Mesendoderm (in vitro differentiated cells): ENCODE results near the gene CDC6.

ENCODE experiments used
- DNase-seq: peaks from one replicate; pipeline ENCODE4 v3.0.0; 2013
- H2AK5ac ChIP-seq: 2 replicates; pipeline ENCODE4 v1.6.1; 2013; ENCODE audit warnings: low read length, inconsistent platforms
- H2BK120ac ChIP-seq: 2 replicates; pipeline ENCODE4 v1.6.1; 2013; ENCODE audit warnings: low read depth, mild to moderate bottlenecking, low read length, moderate library complexity, mixed read lengths
- H2BK15ac ChIP-seq: replicated peaks from 2 replicates; pipeline ENCODE4 v1.6.1; 2013; ENCODE audit warnings: low read depth, mild to moderate bottlenecking, moderate library complexity
- H2BK5ac ChIP-seq: 2 replicates; pipeline ENCODE4 v1.6.1; 2013; ENCODE audit warnings: low read length, inconsistent platforms
- H3K18ac ChIP-seq: 2 replicates; pipeline ENCODE4 v1.6.1; 2013; ENCODE audit warnings: mild to moderate bottlenecking, low read length, mixed read lengths
- H3K23ac ChIP-seq: one replicate; pipeline ENCODE4 v1.6.1; 2013; ENCODE audit warnings: low read length
- H3K27ac ChIP-seq: 2 replicates; pipeline ENCODE4 v1.5.1; 2013; ENCODE audit warnings: low read depth, mild to moderate bottlenecking, inconsistent platforms, low read length, moderate library complexity
- H3K27me3 ChIP-seq: 2 replicates; pipeline ENCODE4 v1.6.1; 2013; ENCODE audit warnings: low read length, control low read depth, mild to moderate bottlenecking, inconsistent platforms; ENCODE audit not compliant: insufficient read depth, poor library complexity
- H3K36me3 ChIP-seq: 2 replicates; pipeline ENCODE4 v1.6.1; 2013; ENCODE audit warnings: low read length, inconsistent platforms; ENCODE audit not compliant: control insufficient read depth, insufficient read depth
- H3K4ac ChIP-seq: one replicate; pipeline ENCODE4 v1.6.1; 2013; ENCODE audit warnings: low read depth, mild to moderate bottlenecking, low read length, moderate library complexity
- H3K4me1 ChIP-seq: 2 replicates; pipeline ENCODE4 v1.6.1; 2013; ENCODE audit warnings: low read depth, low read length, inconsistent platforms; ENCODE audit not compliant: control insufficient read depth
- H3K4me2 ChIP-seq: 2 replicates; pipeline ENCODE4 v1.6.1; 2013; ENCODE audit warnings: low read length
- H3K4me3 ChIP-seq: 2 replicates; pipeline ENCODE4 v1.5.1; 2013; ENCODE audit warnings: mild to moderate bottlenecking, low read length
- H3K56ac ChIP-seq: one replicate; pipeline ENCODE4 v1.6.1; 2013; ENCODE audit warnings: low read length
- H3K79me1 ChIP-seq: 2 replicates; pipeline ENCODE4 v1.6.1; 2013; ENCODE audit warnings: low read length, inconsistent platforms
- H3K79me2 ChIP-seq: 2 replicates; pipeline ENCODE4 v1.6.1; 2013; ENCODE audit warnings: mild to moderate bottlenecking, low read length; ENCODE audit not compliant: control insufficient read depth, insufficient read depth
- H3K9ac ChIP-seq: 2 replicates; pipeline ENCODE4 v1.6.1; 2013; ENCODE audit warnings: low read length, inconsistent platforms
- H4K5ac ChIP-seq: one replicate; pipeline ENCODE4 v1.6.1; 2013; ENCODE audit warnings: low read length
- H4K8ac ChIP-seq: one replicate; pipeline ENCODE4 v1.6.1; 2013; ENCODE audit warnings: low read depth, mild to moderate bottlenecking, control low read depth, low read length, moderate library complexity
- WGBS: extraction: QIAGEN DNeasy Blood & Tissue Kit; methylation state at CpG from one replicate; pipeline ENCODE4 v1.1.7; 2013; ENCODE audit warnings: low lambda C conversion rate, missing lambda C conversion rate; ENCODE audit not compliant: insufficient coverage; ENCODE audit errors: extremely low coverage; 5-methylcytosine and 5-hydroxymethylcytosine counted together

Gene CDC6

GRCh38 chr17:40345161-40345993 lies 57.7 kb downstream of the CDC6 start:
- H3K79me1 ChIP-seq, result peaks cover 28% of the 10 kb centered on the region
- H3K27ac ChIP-seq, result peak overlapping the region; percentile 96
- peak overlapping the region; percentile 89 for H3K4ac ChIP-seq
- no peak overlapping the region for H4K5ac ChIP-seq
- no peaks in the 10 kb centered on the region for H3K27me3 ChIP-seq
- peaks cover 38% of the 10 kb centered on the region for H3K4me1 ChIP-seq
- H2BK5ac ChIP-seq, result peak overlapping the region; percentile 98
- peak overlapping the region; percentile 73 for H3K23ac ChIP-seq
- peak overlapping the region; percentile 66 for H3K18ac ChIP-seq
- H3K4me2 ChIP-seq, result peak overlapping the region; percentile 86
- peak overlapping the region; percentile 33 for H3K4me3 ChIP-seq
- DNase-seq, result peak; percentile 96
- peak overlapping the region; percentile 75 for H2BK120ac ChIP-seq
- no peak overlapping the region for H2AK5ac ChIP-seq
- peak overlapping the region; percentile 95 for H3K56ac ChIP-seq
- H3K9ac ChIP-seq, result peak overlapping the region; percentile 84
- H3K36me3 ChIP-seq, result no peaks in the 10 kb centered on the region
- no peak overlapping the region for H2BK15ac ChIP-seq
- H3K79me2 ChIP-seq, result peaks cover 42% of the 10 kb centered on the region
- no CpG with 5 or more reads among the region's 45 CpGs for WGBS
- H4K8ac ChIP-seq, result no peak overlapping the region

GRCh38 chr17:40345994-40346764 lies 58.5 kb downstream of the CDC6 start:
- Histone ChIP-seq H3K4me1 (peaks cover 44% of the 10 kb centered on the region), H3K4me3 (no peak overlapping the region)

DNA sequence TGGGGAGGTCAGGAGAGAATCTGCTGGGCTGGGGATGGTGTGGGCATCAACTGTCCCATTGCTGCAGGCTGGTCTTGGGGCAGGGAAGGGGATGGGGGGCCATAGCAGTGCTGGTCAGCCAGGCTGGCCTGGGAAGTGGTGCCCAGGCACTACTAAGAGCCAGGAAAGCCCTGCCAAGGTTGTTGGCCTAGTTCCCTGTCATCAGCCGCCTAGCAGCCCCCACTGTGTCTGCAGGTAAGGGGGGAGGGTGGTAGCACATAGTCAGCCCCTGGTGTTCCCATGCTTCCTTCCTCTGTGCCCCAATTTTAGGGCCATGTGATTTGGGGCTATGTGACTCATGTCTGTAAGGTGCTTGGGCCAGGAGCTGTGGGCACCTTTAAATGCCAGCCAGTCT lies 59.1 kb downstream of the CDC6 start:
- Histone ChIP-seq H4K8ac (no peak overlapping the region), H3K9ac (peak overlapping the region; percentile 48), H3K36me3 (no peaks in the 10 kb centered on the region), H3K56ac (peak overlapping the region; percentile 95), H3K4me2 (no peak overlapping the region), H2BK15ac (no peak overlapping the region), H3K27ac (peak overlapping the region; percentile 96), H2BK120ac (no peak overlapping the region), H3K4me3 (no peak overlapping the region), H3K23ac (no peak overlapping the region), H3K18ac (peak overlapping the region; percentile 5), H3K79me1 (peaks cover 33% of the 10 kb centered on the region), H2AK5ac (peak overlapping the region; percentile 15), H2BK5ac (peak overlapping the region; percentile 87), H3K79me2 (peaks cover 45% of the 10 kb centered on the region), H4K5ac (no peak overlapping the region), H3K4me1 (peaks cover 46% of the 10 kb centered on the region), H3K27me3 (no peaks in the 10 kb centered on the region), H3K4ac (peak overlapping the region; percentile 65)
- no CpG with 5 or more reads among the region's 1 CpG for WGBS
- DNase-seq, result no peak

More at GRCh38 chr17:40345994-40346764, 58.5 kb downstream of the CDC6 start:
- H3K18ac ChIP-seq, result peak overlapping the region; percentile 5
- peak overlapping the region; percentile 95 for H3K56ac ChIP-seq
- peak overlapping the region; percentile 87 for H2BK5ac ChIP-seq
- DNase-seq, result no peak
- no peaks in the 10 kb centered on the region for H3K36me3 ChIP-seq
- peaks cover 45% of the 10 kb centered on the region for H3K79me2 ChIP-seq
- H4K8ac ChIP-seq, result no peak overlapping the region
- peak overlapping the region; percentile 76 for H2AK5ac ChIP-seq
- H4K5ac ChIP-seq, result no peak overlapping the region
- H3K27ac ChIP-seq, result peak overlapping the region; percentile 96
- peak overlapping the region; percentile 84 for H3K9ac ChIP-seq
- H3K27me3 ChIP-seq, result no peaks in the 10 kb centered on the region
- H2BK120ac ChIP-seq, result no peak overlapping the region
- H2BK15ac ChIP-seq, result no peak overlapping the region
- peaks cover 31% of the 10 kb centered on the region for H3K79me1 ChIP-seq
- H3K4me2 ChIP-seq, result peak overlapping the region; percentile 86
- peak overlapping the region; percentile 67 for H3K23ac ChIP-seq
- no CpG with 5 or more reads among the region's 11 CpGs for WGBS
- H3K4ac ChIP-seq, result peak overlapping the region; percentile 65

GRCh38 chr17:40347319-40348135 lies 59.8 kb downstream of the CDC6 start:
- H3K27ac ChIP-seq, result no peak overlapping the region
- H3K56ac ChIP-seq, result peak overlapping the region; percentile 95
- H4K5ac ChIP-seq, result no peak overlapping the region
- peaks cover 46% of the 10 kb centered on the region for H3K4me1 ChIP-seq
- no peaks in the 10 kb centered on the region for H3K27me3 ChIP-seq
- H3K4me3 ChIP-seq, result no peak overlapping the region
- no peak overlapping the region for H3K4ac ChIP-seq
- H2BK120ac ChIP-seq, result peak overlapping the region; percentile 2
- peaks cover 43% of the 10 kb centered on the region for H3K79me2 ChIP-seq
- H4K8ac ChIP-seq, result no peak overlapping the region
- peaks cover 36% of the 10 kb centered on the region for H3K79me1 ChIP-seq
- H3K4me2 ChIP-seq, result peak overlapping the region; percentile 19
- H3K23ac ChIP-seq, result no peak overlapping the region
- H3K36me3 ChIP-seq, result peaks cover 3% of the 10 kb centered on the region
- H2BK15ac ChIP-seq, result no peak overlapping the region
- peak overlapping the region; percentile 87 for H2BK5ac ChIP-seq
- no peak for DNase-seq
- no CpG with 5 or more reads among the region's 9 CpGs for WGBS
- peak overlapping the region; percentile 56 for H3K9ac ChIP-seq
- peak overlapping the region; percentile 19 for H3K18ac ChIP-seq
- H2AK5ac ChIP-seq, result peak overlapping the region; percentile 76

DNA sequence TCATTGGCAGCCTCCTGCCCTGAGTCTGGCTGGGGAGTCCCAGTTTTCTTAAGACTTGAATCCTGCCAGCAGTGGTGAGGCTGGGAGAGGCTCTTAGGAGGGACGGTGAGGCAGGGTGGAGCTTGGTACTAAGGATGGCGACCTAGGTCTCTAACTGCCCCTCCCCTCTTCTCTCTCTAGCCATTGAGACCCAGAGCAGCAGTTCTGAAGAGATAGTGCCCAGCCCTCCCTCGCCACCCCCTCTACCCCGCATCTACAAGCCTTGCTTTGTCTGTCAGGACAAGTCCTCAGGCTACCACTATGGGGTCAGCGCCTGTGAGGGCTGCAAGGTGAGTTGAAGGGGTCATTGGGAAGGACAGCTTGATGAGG lies 60.4 kb downstream of the CDC6 start:
- Histone ChIP-seq H3K23ac (no peak overlapping the region), H3K56ac (peak overlapping the region; percentile 83), H3K4me2 (peak overlapping the region; percentile 19), H3K79me1 (peaks cover 35% of the 10 kb centered on the region), H3K9ac (peak overlapping the region; percentile 56), H3K4me1 (peaks cover 47% of the 10 kb centered on the region), H3K18ac (no peak overlapping the region), H4K8ac (no peak overlapping the region), H2BK15ac (no peak overlapping the region), H3K4me3 (no peak overlapping the region), H3K36me3 (peaks cover 4% of the 10 kb centered on the region), H4K5ac (no peak overlapping the region), H2BK120ac (peak overlapping the region; percentile 2), H3K27me3 (no peaks in the 10 kb centered on the region), H3K4ac (no peak overlapping the region), H2AK5ac (peak overlapping the region; percentile 76), H2BK5ac (peak overlapping the region; percentile 6), H3K27ac (no peak overlapping the region), H3K79me2 (peaks cover 37% of the 10 kb centered on the region)
- no peak for DNase-seq
- no CpG with 5 or more reads among the region's 5 CpGs for whole genome bisulfite sequencing
